Measurements from ENCODE around the gene ICA1.
"Not testable (repeated sequence)": the region's sequence is repeated elsewhere in the genome, so short reads cannot be mapped to it uniquely, and the experiment has no call there.

Gene ICA1

GRCh38 chr7:8065356-8065813 is 196.6 kb downstream of the ICA1 start:
- H3K9me3 ChIP-seq (ENCODE audit: severe bottlenecking): no peaks in the 10 kb centered on the region
- H3K27ac ChIP-seq: no peak overlapping the region
- no peak for TF ChIP-seq CTCF (IDR thresholded peaks at IDR 0.05; ENCODE audit: low read depth, low read length)
- no peaks in the 10 kb centered on the region for H3K27me3 ChIP-seq (ENCODE audit: insufficient read depth, low read depth, severe bottlenecking)
- DNase-seq: no peak
- peaks cover 30% of the 10 kb centered on the region for H3K36me3 ChIP-seq
- no peak overlapping the region for H3K4me3 ChIP-seq (ENCODE audit: low read depth, low read length)

DNA sequence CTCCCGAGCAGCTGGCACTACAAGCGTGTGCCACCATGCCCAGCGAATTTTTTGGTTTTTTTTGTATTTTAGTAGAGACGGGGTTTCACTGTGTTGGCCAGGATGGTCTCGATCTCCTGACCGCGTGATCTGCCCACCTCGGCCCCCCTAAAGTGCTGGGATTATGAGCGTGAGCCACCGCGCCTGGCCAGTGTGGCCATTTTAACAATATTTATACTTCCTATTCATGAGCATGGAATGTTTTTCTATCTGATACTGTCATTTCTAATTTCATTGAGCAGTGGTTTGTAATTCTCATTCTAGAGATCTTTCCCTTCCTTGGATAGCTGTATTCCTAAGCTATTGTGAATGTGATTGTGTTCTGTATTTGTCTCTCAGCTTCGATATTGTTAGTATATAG is 197.1 kb downstream of the ICA1 start:
- Histone ChIP-seq H3K4me3 (ENCODE audit: low read depth, low read length) (no peak overlapping the region), H3K27me3 (ENCODE audit: insufficient read depth, low read depth, severe bottlenecking) (no peaks in the 10 kb centered on the region), H3K36me3 (peaks cover 35% of the 10 kb centered on the region), H3K9me3 (ENCODE audit: severe bottlenecking) (no peaks in the 10 kb centered on the region), H3K27ac (no peak overlapping the region)
- no peak for DNase-seq
- no peak for TF ChIP-seq CTCF (IDR thresholded peaks at IDR 0.05; ENCODE audit: low read depth, low read length)

GRCh38 chr7:8063706-8064297 is 198.2 kb downstream of the ICA1 start:
- peaks cover 35% of the 10 kb centered on the region for H3K36me3 ChIP-seq
- H3K9me3 ChIP-seq (ENCODE audit: severe bottlenecking): no peaks in the 10 kb centered on the region
- no peak for TF ChIP-seq CTCF (IDR thresholded peaks at IDR 0.05; ENCODE audit: low read depth, low read length)
- no peaks in the 10 kb centered on the region for H3K27me3 ChIP-seq (ENCODE audit: insufficient read depth, low read depth, severe bottlenecking)
- no peak overlapping the region for H3K27ac ChIP-seq
- DNase-seq: no peak
- H3K4me3 ChIP-seq (ENCODE audit: low read depth, low read length): no peak overlapping the region

GRCh38 chr7:8063300-8063699 is 198.7 kb downstream of the ICA1 start:
- H3K27me3 ChIP-seq (ENCODE audit: insufficient read depth, low read depth, severe bottlenecking); H3K9me3 ChIP-seq (ENCODE audit: severe bottlenecking); H3K4me3 ChIP-seq (ENCODE audit: low read depth, low read length); DNase-seq; H3K27ac ChIP-seq: not testable (repeated sequence)
- H3K36me3 ChIP-seq: peaks cover 35% of the 10 kb centered on the region

All from WERI-Rb-1 (cell line).